Esophagus squamous epithelium (tissue), 5 donors: Measurements from ENCODE around the gene TRERF1. TPM values are rescaled to one million over a fixed set of nuclear protein-coding genes. Genes with fewer than 3 reads are reported as not detected.

Experiments used
- DNase-seq: peaks from one replicate; lab custom pipeline; 2025; lab: John Stamatoyannopoulos, UW
- H3K27ac ChIP-seq, 4 donors: fragments of 200-600 bp; sonication (generic); one replicate each; pipeline ENCODE4 v1.5.1; 2016 to 2019; ENCODE audit warnings: mild to moderate bottlenecking in 1 of 4
- H3K27me3 ChIP-seq, 4 donors: fragments of 200-600 bp; sonication (generic); 1 replicate in 3 of 4; 2 replicates in 1 of 4; pipeline versions ENCODE4 v1.5.1 to v1.6.0; 2017 to 2021; ENCODE audit warnings: antibody characterized with exemption in 1 of 4
- H3K36me3 ChIP-seq, 3 donors: fragments of 200-600 bp; sonication (generic); one replicate each; pipeline ENCODE4 v1.5.1; 2016 to 2019
- H3K4me1 ChIP-seq, 3 donors: fragments of 200-600 bp; sonication (generic); one replicate each; pipeline ENCODE4 v1.5.1; 2017 to 2019
- H3K4me3 ChIP-seq, 4 donors: fragments of 200-600 bp; sonication (generic); 1 replicate in 3 of 4; 2 replicates in 1 of 4; pipeline ENCODE4 v1.5.1; 2016 to 2019; ENCODE audit warnings: mild to moderate bottlenecking in 2 of 4, moderate library complexity in 1 of 4
- H3K9me3 ChIP-seq, 3 donors: fragments of 200-600 bp; sonication (generic); one replicate each; pipeline ENCODE4 v1.5.1; 2016 to 2019
- CTCF ChIP-seq, 6 experiments: fragments of 450-650 bp in 4 of 6; fragments of 200-600 bp in 2 of 6; sonication (generic) in 2 of 6; IDR thresholded peaks; one replicate each; pipeline ENCODE4 v1.5.1; 2016 to 2019; ENCODE audit warnings: antibody characterized with exemption in 6 of 6, mild to moderate bottlenecking in 4 of 6, moderate library complexity in 4 of 6
- POLR2A ChIP-seq, 4 donors: fragments of 450-650 bp; IDR thresholded peaks; one replicate each; pipeline ENCODE4 v1.6.1; 2017; ENCODE audit warnings: antibody characterized with exemption in 4 of 4, mild to moderate bottlenecking in 4 of 4, moderate library complexity in 3 of 4
- WGBS, 2 donors: methylation state at CpG; one replicate each; pipeline ENCODE4 v1.1.5; 2018; 5-methylcytosine and 5-hydroxymethylcytosine counted together
- intact Hi-C: fragments of 100-400 bp; cut with DNase I; formaldehyde crosslinking; loops from one replicate; pipeline ENCODE4 v1.15.0; 2022
- total RNA-seq, 4 donors: library from RNA; depleted of rRNA; stranded (reverse); fragments of >200 nt; gene quantifications; one replicate each; pipeline ENCODE4 v1.1.0, GENCODE V29; 2016
- donor health status: DM: yes; HTN: yes; CAD: no.

TRERF1 gene
- total RNA-seq, 4 donors from 2014 or later = 5.5 to 13.8 (median 11.5) TPM

DNA sequence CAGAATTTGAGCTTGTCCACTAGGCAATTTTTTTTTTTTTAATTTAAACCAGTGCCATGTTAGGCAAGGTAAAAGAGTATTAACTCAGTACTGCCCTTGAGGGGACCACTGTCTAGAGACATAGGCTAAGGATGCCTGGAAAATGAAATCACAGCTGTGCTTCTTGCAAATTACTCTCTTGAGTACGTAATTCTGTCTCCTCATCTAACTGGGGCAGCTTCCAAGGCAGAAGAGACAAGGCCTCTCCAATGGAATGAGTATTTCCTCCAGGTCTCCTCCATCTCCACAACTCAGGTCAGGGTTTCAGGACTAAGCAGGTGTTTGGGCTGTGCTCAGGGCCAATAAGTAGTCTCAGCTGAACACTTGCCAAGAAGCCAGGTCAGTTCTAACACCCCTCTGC is 200.2 kb downstream of the TRERF1 start:
- TF ChIP-seq POLR2A (IDR thresholded peaks at IDR 0.05) (no peak), CTCF (IDR thresholded peaks at IDR 0.05) (no peak)
- no peak overlapping the region for H3K4me3 ChIP-seq
- H3K4me1 ChIP-seq = peaks cover 14 to 48% (median 23%) of the 10 kb centered on the region in 3 donors
- peaks cover 0 to 64% (median 14%) of the 10 kb centered on the region in 3 donors for H3K36me3 ChIP-seq
- H3K27me3 ChIP-seq = no peaks in the 10 kb centered on the region
- intact Hi-C loops = no loop called here
- H3K9me3 ChIP-seq = no peaks in the 10 kb centered on the region
- DNase-seq = no peak
- peak overlapping the region in 2 of 4 donors; percentile 59 to 73 for H3K27ac ChIP-seq
- 80 to 89% methylated on average over 1 of the region's 1 CpG for WGBS, 2 donors

DNA sequence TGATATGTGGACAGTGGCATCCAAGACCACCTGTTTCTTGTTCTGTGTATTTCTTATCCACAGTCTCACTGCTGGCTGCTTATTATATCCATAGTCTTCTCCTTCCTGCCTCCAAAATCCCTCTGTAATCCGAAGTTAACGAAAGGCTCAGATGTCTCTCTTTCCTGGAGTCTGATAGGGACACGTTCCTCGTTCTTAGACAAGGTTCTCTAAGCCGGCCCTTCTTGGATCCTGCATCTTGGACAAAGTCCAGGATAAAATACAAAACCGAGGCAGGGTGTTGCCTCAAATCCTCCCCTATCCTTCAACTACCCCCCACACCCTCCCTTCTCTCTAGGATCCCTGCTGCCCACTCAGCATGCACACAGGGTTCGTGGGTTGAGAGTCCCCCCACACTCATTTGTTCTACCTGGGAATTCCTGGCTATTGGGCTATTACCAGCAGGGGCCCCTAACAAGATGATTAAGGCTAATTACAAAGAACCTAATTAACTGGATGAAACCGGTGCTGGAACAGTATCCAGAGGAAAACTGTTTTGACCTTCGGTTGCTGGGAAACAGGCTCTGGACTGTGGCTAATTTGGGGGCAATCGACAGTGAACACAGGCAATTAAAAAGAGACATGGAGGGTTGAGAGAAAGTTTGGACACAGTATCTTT is 201.3 kb downstream of the TRERF1 start:
- no peaks in the 10 kb centered on the region for H3K9me3 ChIP-seq
- TF ChIP-seq POLR2A (IDR thresholded peaks at IDR 0.05) (no peak), CTCF (IDR thresholded peaks at IDR 0.05) (no peak)
- no peaks in the 10 kb centered on the region for H3K27me3 ChIP-seq
- no peak overlapping the region for H3K4me3 ChIP-seq
- intact Hi-C loops = no loop called here
- WGBS, 2 donors = 69 to 74% methylated on average over 9 to 10 of the region's 10 CpGs
- H3K36me3 ChIP-seq = peaks cover 0 to 63% (median 14%) of the 10 kb centered on the region in 3 donors
- DNase-seq = no peak
- H3K4me1 ChIP-seq = peaks cover 14 to 48% (median 23%) of the 10 kb centered on the region in 3 donors
- peak overlapping the region in 2 of 4 donors; percentile 6 to 35 for H3K27ac ChIP-seq

- intact Hi-C loops = no loop called here
- Histone ChIP-seq H3K4me3 (no peak overlapping the region), H3K27me3 (no peaks in the 10 kb centered on the region), H3K4me1 (peaks cover 14 to 48% (median 23%) of the 10 kb centered on the region in 3 donors), H3K27ac (peak overlapping the region in 3 of 4 donors; percentile 11 to 37 (median 35)), H3K36me3 (peaks cover 0 to 63% (median 9%) of the 10 kb centered on the region in 3 donors), H3K9me3 (no peaks in the 10 kb centered on the region)
- WGBS, 2 donors = 26 to 42% methylated on average over 3 of the region's 3 CpGs
- TF ChIP-seq CTCF (IDR thresholded peaks at IDR 0.05) (no peak), POLR2A (IDR thresholded peaks at IDR 0.05) (no peak)
- no peak for DNase-seq
These were observed 202.4 kb downstream of the TRERF1 start for GRCh38 chr6:42249279-42249678.

DNA sequence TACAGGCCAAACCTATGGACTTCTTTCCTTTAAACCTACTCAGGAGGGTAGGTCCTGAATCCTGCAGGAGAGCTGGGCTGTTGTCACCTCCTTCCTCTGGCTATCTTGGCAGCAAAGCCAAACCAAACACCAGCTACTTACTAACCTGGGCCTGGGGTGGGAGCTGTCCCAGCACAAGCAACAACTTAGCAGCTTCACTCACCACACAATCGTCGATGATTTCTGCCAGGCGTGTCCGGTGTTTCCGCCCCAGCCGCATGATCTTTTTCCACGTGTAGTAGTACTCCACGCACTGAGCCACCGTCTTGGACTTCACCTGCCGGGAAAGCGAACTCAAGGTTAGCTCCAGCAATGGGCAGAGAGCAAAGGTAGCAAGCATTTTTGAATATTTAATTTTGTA is 208.7 kb downstream of the TRERF1 start:
- 92 to 95% methylated on average over 5 to 11 of the region's 11 CpGs for WGBS, 2 donors
- intact Hi-C loops = no loop called here

More for the DNA sequence above, 208.7 kb downstream of the TRERF1 start:
- Histone ChIP-seq H3K27me3 (no peaks in the 10 kb centered on the region), H3K36me3 (peaks cover 0 to 66% (median 0%) of the 10 kb centered on the region in 3 donors), H3K4me3 (no peak overlapping the region), H3K9me3 (no peaks in the 10 kb centered on the region), H3K27ac (peak overlapping the region in 2 of 4 donors; percentile 87 to 88), H3K4me1 (peaks cover 0 to 54% (median 12%) of the 10 kb centered on the region in 3 donors)
- no peak for DNase-seq
- TF ChIP-seq POLR2A (IDR thresholded peaks at IDR 0.05) = no peak
- no peak for TF ChIP-seq CTCF (IDR thresholded peaks at IDR 0.05)
